ENCODE results near the gene EPN1. TPM values are rescaled to one million over a fixed set of nuclear protein-coding genes. Genes with fewer than 3 reads are reported as not detected.

EPN1 gene
- total and polyA plus RNA-seq, 12 donors, result 20.1 to 235 (median 141) TPM

- DNase-seq, result peak in 1 of 7 donors; percentile 19
- TF ChIP-seq POLR2A (IDR thresholded peaks at IDR 0.05) (no peak), CTCF (IDR thresholded peaks at IDR 0.05) (no peak)
- 71 to 84% (median 76%) methylated on average over 7 to 8 of the region's 8 CpGs for WGBS, 4 donors
- intact Hi-C loops (cut with DNase I), result loop anchor here in 1 of 2 donors (5.0 kb wide), 1 partner anchor 117 kb away; no protein-coding TSS in a partner anchor
- peaks cover 18 to 28% of the 10 kb centered on the region in 2 donors for H3K4me1 ChIP-seq (replicated peaks in 1 of 2)
- no peaks in the 10 kb centered on the region for H3K27me3 ChIP-seq
- no peaks in the 10 kb centered on the region for H3K36me3 ChIP-seq (replicated peaks in 1 of 2)
- H3K9me3 ChIP-seq (replicated peaks in 1 of 3), result no peaks in the 10 kb centered on the region
- no peak overlapping the region for H3K4me3 ChIP-seq
- H3K27ac ChIP-seq, result peak overlapping the region in 3 of 5 donors; percentile 97 to 99 (median 97)
Measured at GRCh38 chr19:55633861-55634260, 41.2 kb upstream of the EPN1 start.

GRCh38 chr19:55635334-55635717, 39.7 kb upstream of the EPN1 start:
- DNase-seq, result peak in 2 of 7 donors; percentile 24 to 26
- no peak for TF ChIP-seq POLR2A (IDR thresholded peaks at IDR 0.05)
- no peak for TF ChIP-seq CTCF (IDR thresholded peaks at IDR 0.05)
- H3K9me3 ChIP-seq (replicated peaks in 1 of 3), result no peaks in the 10 kb centered on the region
- WGBS, 4 donors, result 3 to 6% (median 3%) methylated on average over 9 of the region's 9 CpGs
- intact Hi-C loops (cut with DNase I), result no loop called here
- peak overlapping the region; percentile 88 to 99 (median 97) for H3K27ac ChIP-seq
- peak overlapping the region; percentile 67 to 100 (median 86) for H3K4me3 ChIP-seq
- no peaks in the 10 kb centered on the region for H3K27me3 ChIP-seq
- H3K36me3 ChIP-seq (replicated peaks in 1 of 2), result no peaks in the 10 kb centered on the region
- H3K4me1 ChIP-seq (replicated peaks in 1 of 2), result peaks cover 23 to 36% of the 10 kb centered on the region in 2 donors

GRCh38 chr19:55635856-55636440, 39.1 kb upstream of the EPN1 start:
- DNase-seq, result peak in 1 of 7 donors; percentile 8
- 47 to 58% (median 51%) methylated on average over 7 of the region's 7 CpGs for WGBS, 4 donors
- Histone ChIP-seq H3K27me3 (no peaks in the 10 kb centered on the region), H3K36me3 (replicated peaks in 1 of 2) (no peaks in the 10 kb centered on the region), H3K9me3 (replicated peaks in 1 of 3) (no peaks in the 10 kb centered on the region), H3K27ac (peak overlapping the region in 4 of 5 donors; percentile 97 to 99 (median 98)), H3K4me1 (replicated peaks in 1 of 2) (peaks cover 25 to 40% of the 10 kb centered on the region in 2 donors), H3K4me3 (peak overlapping the region in 3 of 4 donors; percentile 67 to 100 (median 82))
- intact Hi-C loops (cut with DNase I), result no loop called here
- TF ChIP-seq CTCF (IDR thresholded peaks at IDR 0.05) (no peak), POLR2A (IDR thresholded peaks at IDR 0.05) (no peak)

- Histone ChIP-seq H3K36me3 (replicated peaks in 1 of 2) (no peaks in the 10 kb centered on the region), H3K4me3 (no peak overlapping the region), H3K27me3 (no peaks in the 10 kb centered on the region), H3K27ac (peak overlapping the region in 2 of 5 donors; percentile 30 to 97), H3K4me1 (replicated peaks in 1 of 2) (peaks cover 25 to 40% of the 10 kb centered on the region in 2 donors), H3K9me3 (replicated peaks in 1 of 3) (no peaks in the 10 kb centered on the region)
- TF ChIP-seq CTCF (IDR thresholded peaks at IDR 0.05), result no peak
- TF ChIP-seq POLR2A (IDR thresholded peaks at IDR 0.05), result no peak
- intact Hi-C loops (cut with DNase I), result no loop called here
- 76 to 85% (median 79%) methylated on average over 2 to 4 of the region's 4 CpGs for WGBS, 4 donors
- DNase-seq, result no peak
Measured at GRCh38 chr19:55636723-55637122, 38.3 kb upstream of the EPN1 start.
